GM19099 (cell line): ENCODE measurements around the gene SOCS7.

Source experiments
- POLR2A ChIP-seq: IDR thresholded peaks from 3 replicates; pipeline ENCODE4 v1.6.1; 2011; ENCODE audit warnings: low read depth; ENCODE audit not compliant: insufficient read length; ENCODE audit errors: extremely low read depth

Gene SOCS7

DNA sequence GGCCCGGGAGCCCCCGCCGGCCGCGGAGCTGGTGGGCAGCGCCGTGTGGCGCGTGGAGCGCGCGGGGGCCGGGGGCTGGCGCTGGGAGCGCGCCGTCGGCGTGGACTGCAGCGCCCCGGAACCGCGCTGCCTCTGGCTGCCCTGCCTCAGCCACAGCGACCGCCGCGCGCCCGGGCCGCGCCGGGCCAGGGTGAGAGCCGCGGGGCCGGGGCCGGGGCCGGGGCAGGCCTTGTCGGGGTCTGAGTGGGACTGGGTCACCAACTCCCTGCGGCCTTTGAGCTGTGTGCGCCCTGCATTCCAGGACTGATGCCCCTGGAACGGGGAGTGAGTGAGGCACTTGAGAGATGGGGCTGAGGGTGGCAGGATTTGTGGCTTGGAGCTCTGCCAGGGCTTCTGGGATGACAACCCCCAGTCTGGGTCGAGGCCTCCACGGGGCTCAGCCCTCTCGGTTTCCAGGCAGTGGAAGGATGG lies 102.3 kb downstream of the SOCS7 start:
- no peak for TF ChIP-seq POLR2A

- TF ChIP-seq POLR2A, result no peak
Observed at GRCh38 chr17:38454532-38454931, 102.9 kb downstream of the SOCS7 start.
